Pancreas (tissue), 10 donors: ENCODE results near the gene KAZN. TPM values are rescaled to one million over a fixed set of nuclear protein-coding genes. Genes with fewer than 3 reads are reported as not detected.

ENCODE experiments used
- ATAC-seq, 4 donors: fragments of 200-7000 bp; cut with Tn5 transposase; one replicate each; pipeline versions ENCODE4 v1.8.0 to v1.9.1; 2020; ENCODE audit warnings: mild to moderate bottlenecking in 4 of 4, moderate library complexity in 4 of 4
- DNase-seq, 6 donors: peaks; one replicate each; pipeline ENCODE4 v3.0.0-alpha.2; 2020
- FAIRE-seq: peaks from 2 replicates; lab custom pipeline; 2012; peaks lifted over from hg19 to GRCh38; lab: Jason Lieb, UNC
- H3K27ac ChIP-seq, 4 donors: fragments of 200-600 bp; sonication (generic); 1 replicate in 3 of 4; 2 replicates in 1 of 4; pipeline versions ENCODE4 v1.5.0 to v1.8.0; 2020
- H3K27me3 ChIP-seq, 4 donors: fragments of 200-600 bp; one replicate each; pipeline ENCODE4 v1.8.0; 2021
- H3K36me3 ChIP-seq, 3 donors: fragments of 200-600 bp; sonication (generic) in 1 of 3; one replicate each; pipeline versions ENCODE4 v1.5.0 to v1.8.0; 2020 to 2021
- H3K4me1 ChIP-seq, 3 donors: fragments of 200-600 bp; one replicate each; pipeline ENCODE4 v1.8.0; 2021
- H3K4me3 ChIP-seq, 4 donors: fragments of 200-600 bp; sonication (generic) in 2 of 4; one replicate each; pipeline versions ENCODE4 v1.5.0 to v1.8.0; 2020 to 2021
- H3K9me3 ChIP-seq, 4 donors: fragments of 200-600 bp; one replicate each; pipeline ENCODE4 v1.8.0; 2021
- WGBS, 2 donors: extraction: QIAGEN DNeasy Blood & Tissue Kit; methylation state at CpG; one replicate each; pipeline ENCODE4 v1.1.7; 2013; 5-methylcytosine and 5-hydroxymethylcytosine counted together
- intact Hi-C, 3 donors: fragments of 100-400 bp; cut with DNase I; formaldehyde crosslinking; loops; one replicate each; pipeline versions ENCODE4 v1.11.1 to v1.14.2; 2022
- polyA plus RNA-seq, 2 donors: library from polyadenylated mRNA; stranded (reverse); fragments of 200-250 nt; gene quantifications; one replicate each; pipeline ENCODE4 v1.2.3, GENCODE V29; 2013
- total RNA-seq, 6 donors: library from RNA; stranded (reverse); fragmentation: NEBNext Ultra II Directional in 4 of 6; extraction: Animal tissue kit (Norgen Biotek cat#: 25700) in 4 of 6; gene quantifications; one replicate each; pipeline versions ENCODE4 v1.2.1 to v1.2.4, GENCODE V29; 2021 to 2023
- TF ChIP-seq, protein P1 (sequence below), 4 donors: fragments of 200-600 bp; sonication (generic) in 3 of 4; IDR thresholded peaks; one replicate each; pipeline versions ENCODE4 v1.5.0 to v1.8.0; 2021; ENCODE audit warnings: antibody characterized with exemption in 4 of 4
- donor health status: healthy with polysubstance abuse.
- donor health status: DM: no; HTN: no; CAD: no; lungs with moderate emphysema.
- donor health status: DM: no; HTN: no; CAD: no.
- donor health status: control.
- donor health status: control.
- donor health status: Bipolar disorder and iron deficiency.
- donor health status: DM: yes; HTN: yes; CAD: no.
- donor health status: DM: no; HTN: no; CAD: no.
- donor health status: DM: no; HTN: no; CAD: no.
- donor health status: DM: yes; HTN: yes; CAD: no.

Gene KAZN
- total and polyA plus RNA-seq, 8 donors, result 2.4 to 6.0 (median 4.1) TPM

DNA sequence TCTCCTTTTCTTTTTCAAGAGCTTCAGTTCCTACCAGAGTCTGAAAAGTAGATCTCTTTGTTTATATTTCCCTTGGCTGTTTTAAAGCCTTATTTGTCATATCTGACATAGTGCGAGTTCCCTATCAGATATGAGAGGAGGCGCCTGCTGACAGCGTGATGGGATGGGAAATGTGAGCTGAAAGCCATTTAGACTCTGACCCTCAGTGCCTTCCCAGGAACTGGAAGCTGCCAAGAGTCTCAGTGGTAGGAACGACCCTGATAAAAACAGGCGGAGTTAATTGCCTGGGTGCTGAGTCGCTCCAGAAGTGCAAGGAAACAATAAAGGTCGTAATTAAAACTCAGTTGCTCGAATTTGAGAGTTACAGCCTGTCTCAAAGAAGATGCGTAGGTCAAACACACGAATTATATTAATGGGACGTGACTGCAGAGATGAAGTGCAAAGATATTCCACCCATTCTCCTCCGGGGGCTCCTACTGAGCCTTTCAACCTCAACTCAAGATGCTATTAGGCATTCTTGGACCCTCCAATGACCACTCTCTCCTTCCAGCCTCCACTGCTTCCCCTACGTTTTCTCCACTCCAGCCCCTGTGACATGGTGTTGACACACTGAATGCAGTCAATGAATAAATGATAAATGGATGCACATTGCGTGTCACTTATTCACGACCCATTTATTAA lies 84.6 kb downstream of the KAZN start:
- Histone ChIP-seq H3K9me3 (no peaks in the 10 kb centered on the region), H3K27ac (no peak overlapping the region), H3K4me3 (no peak overlapping the region), H3K4me1 (no peaks in the 10 kb centered on the region), H3K36me3 (no peaks in the 10 kb centered on the region), H3K27me3 (no peaks in the 10 kb centered on the region)
- intact Hi-C loops, result no loop called here
- no peak for ATAC-seq
- no peak for DNase-seq
- no peak for FAIRE-seq
- TF ChIP-seq, protein P1, sequence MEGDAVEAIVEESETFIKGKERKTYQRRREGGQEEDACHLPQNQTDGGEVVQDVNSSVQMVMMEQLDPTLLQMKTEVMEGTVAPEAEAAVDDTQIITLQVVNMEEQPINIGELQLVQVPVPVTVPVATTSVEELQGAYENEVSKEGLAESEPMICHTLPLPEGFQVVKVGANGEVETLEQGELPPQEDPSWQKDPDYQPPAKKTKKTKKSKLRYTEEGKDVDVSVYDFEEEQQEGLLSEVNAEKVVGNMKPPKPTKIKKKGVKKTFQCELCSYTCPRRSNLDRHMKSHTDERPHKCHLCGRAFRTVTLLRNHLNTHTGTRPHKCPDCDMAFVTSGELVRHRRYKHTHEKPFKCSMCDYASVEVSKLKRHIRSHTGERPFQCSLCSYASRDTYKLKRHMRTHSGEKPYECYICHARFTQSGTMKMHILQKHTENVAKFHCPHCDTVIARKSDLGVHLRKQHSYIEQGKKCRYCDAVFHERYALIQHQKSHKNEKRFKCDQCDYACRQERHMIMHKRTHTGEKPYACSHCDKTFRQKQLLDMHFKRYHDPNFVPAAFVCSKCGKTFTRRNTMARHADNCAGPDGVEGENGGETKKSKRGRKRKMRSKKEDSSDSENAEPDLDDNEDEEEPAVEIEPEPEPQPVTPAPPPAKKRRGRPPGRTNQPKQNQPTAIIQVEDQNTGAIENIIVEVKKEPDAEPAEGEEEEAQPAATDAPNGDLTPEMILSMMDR (IDR thresholded peaks at IDR 0.05), result no peak
- WGBS, 2 donors, result 24% methylated on average over 15 of the region's 15 CpGs

DNA sequence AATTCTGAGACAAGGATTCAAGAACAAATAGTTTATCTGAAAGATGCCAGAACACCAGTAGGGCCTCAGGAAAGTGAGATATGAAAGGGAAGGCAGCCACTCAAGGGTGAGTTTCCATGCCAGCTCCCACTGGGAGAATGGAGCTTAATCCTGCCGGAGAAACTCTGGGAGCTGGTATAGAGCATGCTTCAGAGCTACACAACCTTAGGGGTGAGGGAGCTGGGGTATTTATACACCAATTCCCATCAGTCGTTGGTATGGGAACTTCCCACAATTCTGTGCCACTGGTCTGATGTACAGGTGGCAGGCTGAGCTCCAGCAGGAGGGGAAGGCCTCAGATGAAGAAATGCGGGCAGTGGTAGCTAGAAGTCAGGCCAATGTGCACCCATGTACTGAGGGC lies 86.6 kb downstream of the KAZN start:
- H3K9me3 ChIP-seq, result no peaks in the 10 kb centered on the region
- FAIRE-seq (no peak), DNase-seq (no peak), ATAC-seq (no peak)
- no peaks in the 10 kb centered on the region for H3K4me1 ChIP-seq
- intact Hi-C loops, result no loop called here
- no peaks in the 10 kb centered on the region for H3K36me3 ChIP-seq
- no peak overlapping the region for H3K4me3 ChIP-seq
- no peaks in the 10 kb centered on the region for H3K27me3 ChIP-seq
- TF ChIP-seq, protein P1 (IDR thresholded peaks at IDR 0.05), result no peak
- no peak overlapping the region for H3K27ac ChIP-seq
- 74 to 84% methylated on average over 3 of the region's 3 CpGs for WGBS, 2 donors

DNA sequence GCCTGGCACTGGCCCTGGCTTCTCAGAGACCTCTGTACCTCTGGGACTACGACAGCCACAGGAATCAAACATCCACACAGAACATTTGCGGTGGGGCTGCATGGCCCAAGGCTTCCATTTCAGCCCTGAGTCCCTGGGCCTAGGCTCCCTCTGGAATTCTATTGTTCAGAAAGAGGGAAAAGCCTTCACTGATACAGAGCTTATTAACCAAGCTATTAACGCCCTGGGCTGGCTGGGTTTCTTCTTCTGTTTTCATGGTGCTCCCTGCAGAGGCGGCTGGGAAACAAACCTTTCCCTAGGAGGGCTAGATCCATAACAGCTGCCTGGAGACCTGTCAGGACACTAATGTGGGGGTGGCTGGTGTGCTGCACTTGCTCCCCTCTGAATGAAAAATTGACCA lies 88.2 kb downstream of the KAZN start:
- Histone ChIP-seq H3K9me3 (no peaks in the 10 kb centered on the region), H3K4me3 (no peak overlapping the region), H3K27ac (no peak overlapping the region), H3K27me3 (no peaks in the 10 kb centered on the region), H3K36me3 (no peaks in the 10 kb centered on the region), H3K4me1 (no peaks in the 10 kb centered on the region)
- TF ChIP-seq, protein P1 (IDR thresholded peaks at IDR 0.05), result no peak
- intact Hi-C loops, result no loop called here
- ATAC-seq (no peak), DNase-seq (no peak), FAIRE-seq (no peak)
- 73% methylated on average over 4 of the region's 4 CpGs for WGBS, 2 donors

DNA sequence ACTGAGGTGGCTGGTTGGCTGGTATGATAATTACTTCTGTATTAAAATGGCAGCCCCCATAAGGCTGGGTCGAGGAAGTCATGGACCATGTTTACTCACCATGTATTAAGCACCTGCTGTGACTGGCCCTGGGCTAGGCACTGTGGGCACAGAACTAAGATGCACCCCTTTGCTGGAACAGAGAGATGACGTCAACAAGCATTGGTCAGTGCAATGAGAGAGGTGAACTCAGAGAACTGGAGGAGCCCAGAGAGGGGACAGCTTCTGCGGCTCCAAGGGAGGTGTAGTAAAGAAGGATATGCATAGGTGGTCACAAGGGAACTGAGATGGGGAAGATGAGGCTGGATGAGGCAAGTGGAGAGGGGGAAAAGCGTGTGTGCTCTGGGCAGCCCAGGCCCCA lies 88.7 kb downstream of the KAZN start:
- no peak for ATAC-seq
- TF ChIP-seq, protein P1 (IDR thresholded peaks at IDR 0.05), result no peak
- H3K27me3 ChIP-seq, result no peaks in the 10 kb centered on the region
- no peak for FAIRE-seq
- WGBS, 2 donors, result 68 to 84% methylated on average over 4 of the region's 4 CpGs
- H3K27ac ChIP-seq, result no peak overlapping the region
- H3K9me3 ChIP-seq, result no peaks in the 10 kb centered on the region
- no peaks in the 10 kb centered on the region for H3K36me3 ChIP-seq
- no peak for DNase-seq
- H3K4me3 ChIP-seq, result no peak overlapping the region
- no peaks in the 10 kb centered on the region for H3K4me1 ChIP-seq
- intact Hi-C loops, result no loop called here

DNA sequence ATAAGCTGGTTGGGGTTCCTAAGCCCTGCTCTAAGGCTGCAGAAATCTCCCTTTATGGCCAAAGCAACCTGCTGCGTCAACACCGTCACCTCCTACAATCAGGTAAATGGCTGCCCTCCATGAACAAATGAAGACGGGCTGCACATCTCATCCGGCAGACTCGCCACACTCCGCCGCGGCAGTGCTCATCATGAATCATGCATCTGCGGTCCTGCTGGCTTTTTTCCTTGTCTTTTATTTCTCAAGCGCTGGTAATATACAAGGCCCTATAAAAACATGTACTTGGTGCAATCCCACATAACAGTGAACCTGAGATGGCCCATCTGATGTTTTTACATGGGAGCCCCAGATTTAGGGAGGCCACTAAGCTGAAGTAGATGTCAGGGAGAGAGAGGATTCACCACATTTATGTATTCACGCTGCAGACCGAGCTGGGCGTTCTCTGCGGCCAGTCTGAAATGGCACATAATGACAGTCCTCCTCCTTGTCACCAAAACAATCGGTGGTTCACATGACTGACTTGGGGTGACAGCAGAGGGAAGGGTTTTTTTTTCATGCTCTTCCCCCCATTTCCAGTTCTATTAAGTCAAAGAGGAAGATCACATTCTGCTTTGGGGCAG lies 91.6 kb downstream of the KAZN start:
- Histone ChIP-seq H3K27me3 (no peaks in the 10 kb centered on the region), H3K9me3 (no peaks in the 10 kb centered on the region), H3K36me3 (no peaks in the 10 kb centered on the region), H3K27ac (no peak overlapping the region), H3K4me3 (no peak overlapping the region), H3K4me1 (no peaks in the 10 kb centered on the region)
- ATAC-seq, result no peak
- TF ChIP-seq, protein P1 (IDR thresholded peaks at IDR 0.05), result no peak
- no peak for DNase-seq
- intact Hi-C loops, result no loop called here
- no peak for FAIRE-seq
- 79 to 81% methylated on average over 15 of the region's 15 CpGs for WGBS, 2 donors
